Hindlimb muscle (tissue), 1 donor: ENCODE data around the gene SYNGAP1. TPM values are rescaled to one million over a fixed set of nuclear protein-coding genes. Genes with fewer than 3 reads are reported as not detected.
"Not testable (repeated sequence)": the region's sequence is repeated elsewhere in the genome, so short reads cannot be mapped to it uniquely, and the experiment has no call there.

Source experiments
- DNase-seq: peaks from one replicate; pipeline ENCODE4 v3.0.0-alpha.2; 2013
- polyA plus RNA-seq: library from polyadenylated mRNA; unstranded; fragments of 120-200 nt; gene quantifications from one replicate; pipeline ENCODE4 v1.2.1, GENCODE V29; 2013; ENCODE audit not compliant: insufficient read length

Gene SYNGAP1
- polyA plus RNA-seq, 1 donor: 30.5 TPM

DNA sequence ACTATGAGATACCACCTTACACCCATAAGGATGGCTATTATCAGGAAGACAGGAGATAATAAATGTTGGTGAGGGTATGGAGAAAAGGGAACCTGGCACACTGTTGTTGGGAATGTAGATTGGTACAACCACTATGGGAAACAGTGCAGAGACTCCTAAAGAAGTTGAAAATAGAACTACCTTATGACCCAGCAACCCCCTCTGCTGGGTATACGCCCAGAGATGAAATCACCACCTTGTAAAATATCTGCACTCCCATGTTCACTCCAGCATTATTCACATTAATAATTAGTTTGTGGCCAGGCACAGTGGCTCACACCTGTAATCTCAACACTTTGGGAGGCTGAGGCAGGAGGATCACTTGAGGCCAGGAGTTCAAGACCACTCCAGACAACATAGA lies 61.3 kb downstream of the SYNGAP1 start:
- DNase-seq: no peak

DNA sequence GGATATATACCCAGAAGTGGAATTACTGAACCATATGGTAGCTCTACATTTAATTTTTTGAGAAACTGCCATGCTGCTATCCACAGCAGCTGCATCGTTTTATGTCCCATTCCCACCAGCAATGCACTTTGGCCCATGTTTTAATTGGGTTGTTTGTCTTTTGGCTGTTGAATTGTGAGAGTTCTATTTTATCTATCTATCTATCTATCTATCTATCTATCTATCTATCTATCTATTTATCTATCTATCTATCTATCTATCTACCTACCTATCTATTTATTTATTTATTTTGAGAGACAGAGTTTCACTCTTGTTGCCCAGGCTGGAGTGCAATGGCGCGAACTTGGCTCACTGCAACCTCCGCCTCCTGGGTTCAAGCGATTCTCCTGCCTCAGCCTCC lies 62.8 kb downstream of the SYNGAP1 start:
- DNase-seq: not testable (repeated sequence)

DNA sequence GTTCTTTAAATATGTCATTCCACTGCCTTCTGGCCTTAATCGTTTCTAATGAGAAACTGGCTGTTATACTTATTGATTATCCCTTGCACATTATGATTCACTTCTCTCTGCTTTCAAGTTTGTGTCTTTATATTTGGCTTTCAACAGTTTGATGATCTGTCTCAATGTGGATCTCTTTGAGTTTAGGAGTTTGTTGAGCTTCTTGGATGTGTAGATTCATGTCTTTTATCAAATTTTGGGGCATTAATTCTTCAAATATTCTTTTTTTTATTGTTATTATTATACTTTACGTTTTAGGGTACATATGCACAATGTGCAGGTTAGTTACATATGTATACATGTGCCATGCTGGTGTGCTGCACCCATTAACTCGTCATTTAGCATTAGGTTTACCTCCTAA lies 63.8 kb downstream of the SYNGAP1 start:
- DNase-seq: no peak

DNA sequence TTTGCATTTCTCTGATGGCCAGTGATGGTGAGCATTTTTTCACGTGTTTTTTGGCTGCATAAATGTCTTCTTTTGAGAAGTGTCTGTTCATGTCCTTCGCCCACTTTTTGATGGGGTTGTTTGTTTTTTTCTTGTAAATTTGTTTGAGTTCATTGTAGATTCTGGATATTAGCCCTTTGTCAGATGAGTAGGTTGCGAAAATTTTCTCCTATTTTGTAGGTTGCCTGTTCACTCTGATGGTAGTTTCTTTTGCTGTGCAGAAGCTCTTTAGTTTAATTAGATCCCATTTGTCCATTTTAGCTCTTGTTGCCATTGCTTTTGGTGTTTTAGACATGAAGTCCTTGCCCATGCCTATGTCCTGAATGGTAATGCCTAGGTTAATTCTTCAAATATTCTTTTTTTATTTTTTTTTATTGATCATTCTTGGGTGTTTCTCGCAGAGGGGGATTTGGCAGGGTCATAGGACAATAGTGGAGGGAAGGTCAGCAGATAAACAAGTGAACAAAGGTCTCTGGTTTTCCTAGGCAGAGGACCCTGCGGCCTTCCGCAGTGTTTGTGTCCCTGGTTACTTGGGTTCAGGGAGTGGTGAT lies 64.9 kb downstream of the SYNGAP1 start:
- DNase-seq: not testable (repeated sequence)

DNA sequence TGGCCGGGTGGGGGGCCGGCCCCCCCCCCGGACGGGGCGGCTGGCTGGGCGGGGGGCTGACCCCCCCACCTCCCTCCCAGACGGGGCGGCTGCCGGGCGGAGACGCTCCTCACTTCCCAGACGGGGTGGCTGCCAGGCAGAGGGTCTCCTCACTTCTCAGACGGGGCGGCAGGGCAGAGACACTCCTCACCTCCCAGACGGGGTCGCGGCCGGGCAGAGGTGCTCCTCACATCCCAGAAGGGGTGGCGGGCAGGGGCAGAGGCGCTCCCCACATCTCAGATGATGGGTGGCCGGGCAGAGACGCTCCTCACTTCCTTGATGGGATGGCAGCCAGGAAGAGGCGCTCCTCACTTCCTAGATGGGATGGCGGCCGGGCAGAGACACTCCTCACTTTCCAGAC lies 65.8 kb downstream of the SYNGAP1 start:
- not testable (repeated sequence) for DNase-seq

DNA sequence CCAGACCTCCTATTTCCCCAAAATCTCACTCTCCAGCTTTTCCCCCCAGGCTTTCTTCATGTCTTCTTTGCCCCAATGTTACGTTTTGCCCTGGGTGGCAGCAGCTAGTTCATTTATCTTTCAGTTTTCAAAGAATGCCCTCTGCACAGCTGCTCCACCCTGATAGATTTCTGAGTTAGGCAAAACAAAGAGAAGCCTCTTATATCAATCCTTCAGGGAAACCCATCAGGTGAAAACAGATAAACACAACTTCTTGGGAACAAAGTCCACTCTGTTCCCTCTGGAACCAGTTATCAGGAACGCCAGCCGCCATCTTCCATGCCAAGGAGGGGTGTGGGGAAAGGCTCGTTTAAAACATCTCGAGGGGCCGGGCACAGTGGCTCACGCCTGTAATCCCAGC lies 68.5 kb downstream of the SYNGAP1 start:
- DNase-seq: no peak

DNA sequence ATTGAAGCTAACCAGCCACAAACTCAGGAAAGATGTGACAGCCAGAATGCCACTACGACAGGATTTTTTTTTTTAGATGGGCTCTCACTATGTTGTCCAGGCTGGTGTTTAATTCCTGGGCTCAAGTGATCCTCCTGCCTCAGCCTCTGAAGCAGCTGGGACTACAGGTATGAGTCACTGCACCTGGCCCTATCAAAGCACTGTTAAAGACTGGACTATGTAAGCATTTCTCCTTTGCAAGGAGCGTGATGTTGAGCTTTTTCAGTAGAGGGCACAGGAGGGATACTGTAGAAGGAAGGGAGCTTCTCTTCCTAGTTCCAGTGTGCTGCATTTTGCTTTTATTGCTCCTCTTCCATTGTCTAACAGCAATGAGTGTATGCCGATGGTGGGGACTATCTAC lies 70.3 kb downstream of the SYNGAP1 start:
- DNase-seq: no peak

DNA sequence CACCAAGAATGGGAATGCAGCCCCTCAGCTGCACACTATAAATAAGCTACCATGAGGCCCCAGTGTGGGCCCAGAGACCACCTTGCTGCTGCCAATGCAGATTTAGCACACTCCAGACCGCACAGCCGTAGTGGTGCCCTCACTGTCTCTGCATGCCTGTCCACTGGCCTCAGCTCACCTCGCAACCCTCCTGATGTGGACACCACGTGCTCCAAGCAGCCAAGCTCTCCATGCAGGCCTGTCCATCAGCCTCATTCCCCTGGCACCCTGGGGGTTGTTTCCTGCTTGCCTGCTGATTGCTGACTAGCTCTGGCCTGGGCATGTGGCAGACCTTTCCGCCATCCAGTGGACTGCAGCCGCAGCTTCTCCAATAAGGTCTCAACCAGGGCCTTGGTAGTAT lies 70.8 kb downstream of the SYNGAP1 start:
- DNase-seq: no peak

DNA sequence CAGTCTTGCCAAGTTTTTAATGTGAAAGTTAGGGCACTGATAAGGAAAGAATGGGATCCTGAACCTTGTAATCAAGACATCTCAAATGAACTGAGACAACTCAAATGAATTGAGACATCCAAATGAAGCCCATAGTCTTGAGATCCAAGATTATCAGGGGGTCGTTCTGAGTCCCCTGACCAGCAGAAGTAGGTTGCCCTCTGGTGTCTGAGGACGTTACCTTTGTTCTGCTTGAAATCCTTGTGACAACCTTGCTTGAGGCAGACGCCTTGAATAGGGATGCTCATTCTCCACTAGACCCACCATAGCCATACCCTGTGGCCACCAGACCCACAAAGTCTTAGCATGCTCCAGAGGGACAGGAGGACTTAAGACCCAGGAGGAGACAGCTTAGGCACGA lies 72.2 kb downstream of the SYNGAP1 start:
- DNase-seq: no peak

DNA sequence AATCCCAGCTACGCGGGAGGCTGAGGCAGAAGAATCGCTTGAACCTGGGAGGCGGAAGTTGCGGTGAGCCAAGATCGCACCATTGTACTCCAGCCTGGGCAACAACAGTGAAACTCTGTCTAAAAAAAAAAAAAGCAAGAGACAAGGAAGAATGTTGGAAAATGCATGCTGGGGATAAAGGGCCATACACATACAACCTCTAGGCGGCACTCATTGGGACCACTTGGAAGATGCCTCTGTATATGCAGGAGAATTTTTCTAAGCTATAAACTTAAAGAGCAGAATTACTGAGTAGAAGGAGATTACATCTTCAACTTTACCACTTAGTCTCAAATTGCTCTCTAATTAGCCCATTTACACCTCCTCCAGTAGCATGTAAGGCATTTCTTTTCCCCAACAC lies 77.3 kb downstream of the SYNGAP1 start:
- no peak for DNase-seq

DNA sequence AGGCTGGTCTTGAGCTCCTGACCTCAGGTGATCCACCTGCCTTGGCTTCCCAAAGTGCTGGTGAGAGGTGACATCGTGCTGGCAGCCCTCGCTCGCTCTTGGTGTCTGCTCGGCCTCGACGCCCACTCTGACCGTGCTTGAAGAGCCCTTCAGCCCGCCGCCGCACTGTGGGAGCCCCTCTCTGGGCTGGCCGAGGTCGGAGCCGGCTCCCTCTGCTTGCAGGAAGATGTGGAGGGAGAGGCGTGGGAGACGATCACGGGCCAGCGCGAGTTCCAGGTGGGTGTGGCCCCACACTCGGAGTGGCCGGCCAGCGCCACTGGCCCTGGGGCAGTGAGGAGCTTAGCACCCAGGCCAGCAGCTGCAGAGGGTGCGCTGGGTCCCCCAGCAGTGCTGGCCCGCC lies 82.6 kb downstream of the SYNGAP1 start:
- DNase-seq: no peak

DNA sequence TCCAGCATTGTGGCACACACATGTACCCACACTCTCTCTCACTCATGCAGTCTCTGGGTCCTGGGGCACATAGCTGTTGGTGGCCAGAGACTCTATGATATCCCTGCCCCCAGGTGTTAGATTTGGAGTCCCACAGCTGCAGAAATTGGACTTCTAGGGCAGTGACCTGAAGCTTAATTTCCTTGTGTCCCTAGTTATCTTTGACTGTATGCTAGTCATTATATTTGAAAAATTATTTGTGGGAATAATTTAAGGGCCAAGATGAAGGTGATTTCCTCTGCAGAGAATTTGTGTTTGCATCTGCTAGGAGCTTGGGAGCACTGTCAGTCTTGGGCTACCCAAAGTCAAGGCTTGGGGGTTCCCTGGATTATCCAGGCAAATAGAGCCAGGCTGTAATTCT lies 84.6 kb downstream of the SYNGAP1 start:
- DNase-seq: no peak

Other genes starting within 250 kb of the SYNGAP1 start
- 49.7 TPM for gene COL11A2, start 227.6 kb upstream of the SYNGAP1 start, polyA plus RNA-seq
- 42.0 TPM for gene RXRB, start 219.4 kb upstream of the SYNGAP1 start, polyA plus RNA-seq
- gene SLC39A7, start 219.2 kb upstream of the SYNGAP1 start, polyA plus RNA-seq: 65.8 TPM
- 11.5 TPM for gene HSD17B8, start 215.4 kb upstream of the SYNGAP1 start, polyA plus RNA-seq
- gene RING1, start 211.6 kb upstream of the SYNGAP1 start, polyA plus RNA-seq: 36.0 TPM
- gene VPS52, start 148.2 kb upstream of the SYNGAP1 start, polyA plus RNA-seq: 47.3 TPM
- gene RPS18, start 148.0 kb upstream of the SYNGAP1 start, polyA plus RNA-seq: 4,638 TPM
- 2.2 TPM for gene B3GALT4, start 142.9 kb upstream of the SYNGAP1 start, polyA plus RNA-seq
- gene WDR46, start 130.8 kb upstream of the SYNGAP1 start, polyA plus RNA-seq: 58.4 TPM
- gene PFDN6, start 130.5 kb upstream of the SYNGAP1 start, polyA plus RNA-seq: 41.2 TPM
- gene RGL2, start 121.1 kb upstream of the SYNGAP1 start, polyA plus RNA-seq: 63.4 TPM
- 24.6 TPM for gene TAPBP, start 106.0 kb upstream of the SYNGAP1 start, polyA plus RNA-seq
- 16.3 TPM for gene ZBTB22, start 102.3 kb upstream of the SYNGAP1 start, polyA plus RNA-seq
- gene DAXX, start 97.1 kb upstream of the SYNGAP1 start, polyA plus RNA-seq: 25.9 TPM
- gene KIFC1, start 28.2 kb upstream of the SYNGAP1 start, polyA plus RNA-seq: 18.1 TPM
- 46.7 TPM for gene PHF1, start 9.1 kb upstream of the SYNGAP1 start, polyA plus RNA-seq
- gene CUTA, start 2.0 kb upstream of the SYNGAP1 start, polyA plus RNA-seq: 153 TPM
- 6.4 TPM for gene ZBTB9, start 34.5 kb downstream of the SYNGAP1 start, polyA plus RNA-seq
- 19.4 TPM for gene BAK1, start 160.2 kb downstream of the SYNGAP1 start, polyA plus RNA-seq
- gene ITPR3, start 201.3 kb downstream of the SYNGAP1 start, polyA plus RNA-seq: 8.9 TPM